Astrocyte (in vitro differentiated cells and primary cell): ENCODE measurements around the gene CR2. TPM values are rescaled to one million over a fixed set of nuclear protein-coding genes. Genes with fewer than 3 reads are reported as not detected.

Experiments
- DNase-seq: peaks from one replicate; pipeline ENCODE4 v3.0.0-alpha.2; 2010; ENCODE audit warnings: low read depth
- FAIRE-seq: peaks from 2 replicates; lab custom pipeline; 2011; peaks lifted over from hg19 to GRCh38; lab: Jason Lieb, UNC
- H2AFZ ChIP-seq: 2 replicates; pipeline ENCODE4 v1.6.0; 2012; ENCODE audit warnings: low read depth, low read length, inconsistent platforms
- H3K27ac ChIP-seq: 2 replicates; pipeline ENCODE4 v1.5.1; 2011; ENCODE audit warnings: low read depth, low read length, inconsistent platforms
- H3K27me3 ChIP-seq: 2 replicates; pipeline ENCODE4 v1.6.0; 2011; ENCODE audit warnings: low read length, inconsistent platforms; ENCODE audit not compliant: insufficient read depth
- H3K36me3 ChIP-seq: 2 replicates; pipeline ENCODE4 v1.5.1; 2011; ENCODE audit warnings: low read length, inconsistent platforms; ENCODE audit not compliant: insufficient read depth
- H3K4me1 ChIP-seq: 2 replicates; pipeline ENCODE4 v1.5.1; 2011; ENCODE audit warnings: low read length, inconsistent platforms; ENCODE audit not compliant: insufficient read depth
- H3K4me2 ChIP-seq: 2 replicates; pipeline ENCODE4 v1.6.0; 2012; ENCODE audit warnings: low read length, inconsistent platforms
- H3K4me3 ChIP-seq: 2 replicates; pipeline ENCODE4 v1.5.1; 2011; ENCODE audit warnings: low read depth, mild to moderate bottlenecking, low read length, inconsistent platforms; ENCODE audit not compliant: insufficient read depth
- H3K79me2 ChIP-seq: 2 replicates; pipeline ENCODE4 v1.6.0; 2012; ENCODE audit warnings: mild to moderate bottlenecking, low read length, inconsistent platforms; ENCODE audit not compliant: insufficient read depth
- H3K9ac ChIP-seq: 2 replicates; pipeline ENCODE4 v1.6.0; 2012; ENCODE audit warnings: mild to moderate bottlenecking, low read length, inconsistent platforms
- H3K9me3 ChIP-seq: 2 replicates; pipeline ENCODE4 v1.5.1; 2012; ENCODE audit warnings: low read depth, mild to moderate bottlenecking, low read length, inconsistent platforms; ENCODE audit not compliant: insufficient read depth
- H4K20me1 ChIP-seq: 2 replicates; pipeline ENCODE4 v1.6.0; 2012; ENCODE audit warnings: low read length, inconsistent platforms; ENCODE audit not compliant: insufficient read depth
- H3K27ac Mint-ChIP-seq: one replicate; pipeline ENCODE4 v1.8.0; 2021; ENCODE audit warnings: mild to moderate bottlenecking, mixed read lengths; ENCODE audit not compliant: unreplicated experiment
- H3K27me3 Mint-ChIP-seq: one replicate; pipeline ENCODE4 v1.8.0; 2021; ENCODE audit warnings: low read depth, mixed read lengths; ENCODE audit not compliant: unreplicated experiment
- H3K36me3 Mint-ChIP-seq: one replicate; pipeline ENCODE4 v1.8.0; 2021; ENCODE audit warnings: low read depth, mixed read lengths; ENCODE audit not compliant: unreplicated experiment
- H3K4me1 Mint-ChIP-seq: one replicate; pipeline ENCODE4 v1.8.0; 2021; ENCODE audit warnings: low read depth, mixed read lengths; ENCODE audit not compliant: unreplicated experiment
- H3K4me3 Mint-ChIP-seq: one replicate; pipeline ENCODE4 v1.8.0; 2021; ENCODE audit warnings: mild to moderate bottlenecking, moderate library complexity, mixed read lengths; ENCODE audit not compliant: unreplicated experiment
- H3K9me3 Mint-ChIP-seq: one replicate; pipeline ENCODE4 v1.8.0; 2021; ENCODE audit warnings: mild to moderate bottlenecking, mixed read lengths; ENCODE audit not compliant: unreplicated experiment
- CTCF ChIP-seq: IDR thresholded peaks from 2 replicates; pipeline ENCODE4 v1.5.1; 2011; ENCODE audit warnings: low read depth, mild to moderate bottlenecking, inconsistent platforms, low read length, moderate library complexity; ENCODE audit not compliant: insufficient read depth
- EZH2 ChIP-seq: IDR thresholded peaks from 2 replicates; pipeline ENCODE4 v1.6.1; 2012; ENCODE audit warnings: mild to moderate bottlenecking, low read length, inconsistent platforms; ENCODE audit not compliant: insufficient read depth
- total RNA-seq: library from RNA; stranded (reverse); gene quantifications from 2 replicates; pipeline ENCODE4 v1.2.1, GENCODE V29; 2021

The CR2 gene
- total RNA-seq, 1 donor from 2014 or later, result 0.09 TPM

DNA sequence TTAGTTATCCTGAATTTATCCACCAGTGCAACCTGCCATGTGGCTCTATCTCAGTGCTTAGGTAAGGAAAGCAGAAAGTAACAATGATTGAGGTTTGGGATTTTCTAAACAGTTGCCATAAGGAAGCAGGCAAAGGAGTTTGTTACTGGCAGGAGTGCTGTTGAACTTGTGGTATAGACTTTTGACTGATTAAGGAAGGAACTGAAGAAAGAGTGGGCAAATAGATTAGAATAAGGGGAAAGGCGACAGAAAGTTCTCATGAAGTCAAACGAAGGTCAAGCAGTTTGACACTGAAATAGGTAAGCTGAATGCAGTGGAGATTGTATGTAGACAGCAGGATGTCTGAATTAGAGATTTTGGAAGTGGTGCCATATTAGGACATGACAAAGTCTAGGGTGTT lies 24.2 kb upstream of the CR2 start:
- Mint-ChIP-seq H3K4me3 (no peak overlapping the region), H3K9me3 (peaks cover 8% of the 10 kb centered on the region), H3K27me3 (peaks cover 3% of the 10 kb centered on the region), H3K27ac (no peak overlapping the region), H3K4me1 (peaks cover 14% of the 10 kb centered on the region), H3K36me3 (no peaks in the 10 kb centered on the region)
- no peak overlapping the region for H3K9ac ChIP-seq
- H3K36me3 ChIP-seq, result no peaks in the 10 kb centered on the region
- H3K4me2 ChIP-seq, result no peak overlapping the region
- H3K4me1 ChIP-seq, result no peaks in the 10 kb centered on the region
- no peak overlapping the region for H3K4me3 ChIP-seq
- H3K27ac ChIP-seq, result no peak overlapping the region
- TF ChIP-seq CTCF (no peak), EZH2 (no peak)
- no peak overlapping the region for H2AFZ ChIP-seq
- no peaks in the 10 kb centered on the region for H3K9me3 ChIP-seq
- no peaks in the 10 kb centered on the region for H3K79me2 ChIP-seq
- H4K20me1 ChIP-seq, result no peaks in the 10 kb centered on the region
- FAIRE-seq (no peak), DNase-seq (no peak)
- no peaks in the 10 kb centered on the region for H3K27me3 ChIP-seq

DNA sequence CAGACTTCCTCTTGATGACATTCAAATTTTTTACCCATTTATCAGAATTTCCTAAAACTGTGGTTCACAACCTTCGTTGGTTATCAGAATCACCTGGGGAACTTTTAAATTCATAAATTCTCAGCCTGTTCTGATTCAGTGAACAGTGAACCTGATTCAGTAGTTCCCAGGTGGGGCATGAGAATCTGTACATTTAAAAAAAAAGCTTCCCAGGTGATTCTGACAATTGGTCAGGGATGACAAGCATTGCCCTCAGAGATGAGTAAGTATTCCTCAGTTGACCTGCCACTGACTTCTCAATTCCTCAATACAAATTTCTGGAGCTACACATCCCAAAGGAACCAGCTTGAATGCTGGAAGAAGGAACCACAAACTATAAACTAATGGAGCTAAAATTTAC lies 23.5 kb upstream of the CR2 start:
- Histone ChIP-seq H3K4me3 (no peak overlapping the region), H3K4me1 (no peaks in the 10 kb centered on the region), H3K36me3 (no peaks in the 10 kb centered on the region), H3K4me2 (no peak overlapping the region), H4K20me1 (no peaks in the 10 kb centered on the region), H2AFZ (no peak overlapping the region), H3K9me3 (no peaks in the 10 kb centered on the region), H3K27me3 (no peaks in the 10 kb centered on the region), H3K27ac (no peak overlapping the region), H3K79me2 (no peaks in the 10 kb centered on the region), H3K9ac (no peak overlapping the region)
- peaks cover 14% of the 10 kb centered on the region for H3K4me1 Mint-ChIP-seq
- peaks cover 8% of the 10 kb centered on the region for H3K9me3 Mint-ChIP-seq
- H3K36me3 Mint-ChIP-seq, result no peaks in the 10 kb centered on the region
- TF ChIP-seq EZH2, result no peak
- TF ChIP-seq CTCF, result no peak
- H3K4me3 Mint-ChIP-seq, result no peak overlapping the region
- FAIRE-seq (no peak), DNase-seq (no peak)
- H3K27ac Mint-ChIP-seq, result no peak overlapping the region
- H3K27me3 Mint-ChIP-seq, result peaks cover 3% of the 10 kb centered on the region

- FAIRE-seq, result no peak
- TF ChIP-seq CTCF, result no peak
- no peak for TF ChIP-seq EZH2
- no peaks in the 10 kb centered on the region for H3K27me3 ChIP-seq
Observed at GRCh38 chr1:207431508-207431907, 22.6 kb upstream of the CR2 start.

More at GRCh38 chr1:207431508-207431907, 22.6 kb upstream of the CR2 start:
- H3K4me3 ChIP-seq, result no peak overlapping the region
- H3K4me1 ChIP-seq, result no peaks in the 10 kb centered on the region
- H4K20me1 ChIP-seq, result no peaks in the 10 kb centered on the region
- Mint-ChIP-seq H3K27me3 (peaks cover 3% of the 10 kb centered on the region), H3K27ac (no peak overlapping the region), H3K36me3 (no peaks in the 10 kb centered on the region), H3K4me3 (no peak overlapping the region), H3K4me1 (peaks cover 14% of the 10 kb centered on the region), H3K9me3 (peaks cover 6% of the 10 kb centered on the region)
- no peaks in the 10 kb centered on the region for H3K79me2 ChIP-seq
- DNase-seq, result no peak
- no peak overlapping the region for H2AFZ ChIP-seq
- no peaks in the 10 kb centered on the region for H3K9me3 ChIP-seq
- H3K4me2 ChIP-seq, result no peak overlapping the region
- H3K9ac ChIP-seq, result no peak overlapping the region
- H3K36me3 ChIP-seq, result no peaks in the 10 kb centered on the region
- no peak overlapping the region for H3K27ac ChIP-seq
